Right atrium auricular region (tissue), 2 donors: ENCODE results near the gene LARP6. TPM values are rescaled to one million over a fixed set of nuclear protein-coding genes. Genes with fewer than 3 reads are reported as not detected.

Source experiments
- DNase-seq: peaks from one replicate; pipeline ENCODE4 v3.0.0-alpha.2; 2019; ENCODE audit warnings: low spot score
- H3K27ac ChIP-seq, 2 donors: fragments of 200-600 bp; sonication (generic); 1 replicate in 1 of 2; 2 replicates in 1 of 2; pipeline ENCODE4 v1.5.1; 2016 to 2019
- H3K27me3 ChIP-seq, 2 donors: fragments of 200-600 bp; sonication (generic); one replicate each; pipeline versions ENCODE4 v1.5.1 to v1.6.0; 2017 to 2019
- H3K36me3 ChIP-seq: fragments of 200-600 bp; sonication (generic); one replicate; pipeline ENCODE4 v1.5.1; 2016
- H3K4me1 ChIP-seq, 2 donors: fragments of 200-600 bp; sonication (generic); one replicate each; pipeline versions ENCODE4 v1.5.1 to v1.6.0; 2017 to 2019
- H3K4me3 ChIP-seq, 2 donors: fragments of 200-600 bp; sonication (generic); 1 replicate in 1 of 2; 2 replicates in 1 of 2; pipeline ENCODE4 v1.5.1; 2017 to 2019; ENCODE audit warnings: mild to moderate bottlenecking in 1 of 2, moderate library complexity in 1 of 2
- H3K9me3 ChIP-seq, 2 donors: fragments of 200-600 bp; sonication (generic); one replicate each; pipeline ENCODE4 v1.5.1; 2019
- total RNA-seq, 2 donors: library from RNA; depleted of rRNA; stranded (reverse); fragments of >200 nt; gene quantifications; one replicate each; pipeline ENCODE4 v1.1.0, GENCODE V29; 2016
- TF ChIP-seq, protein P1 (sequence below), 2 donors: fragments of 200-600 bp; sonication (generic); IDR thresholded peaks; one replicate each; pipeline ENCODE4 v1.5.1; 2019; ENCODE audit warnings: antibody characterized with exemption in 2 of 2

The LARP6 gene
- total RNA-seq, 2 donors from 2014 or later, result 20.2 to 57.8 TPM

DNA sequence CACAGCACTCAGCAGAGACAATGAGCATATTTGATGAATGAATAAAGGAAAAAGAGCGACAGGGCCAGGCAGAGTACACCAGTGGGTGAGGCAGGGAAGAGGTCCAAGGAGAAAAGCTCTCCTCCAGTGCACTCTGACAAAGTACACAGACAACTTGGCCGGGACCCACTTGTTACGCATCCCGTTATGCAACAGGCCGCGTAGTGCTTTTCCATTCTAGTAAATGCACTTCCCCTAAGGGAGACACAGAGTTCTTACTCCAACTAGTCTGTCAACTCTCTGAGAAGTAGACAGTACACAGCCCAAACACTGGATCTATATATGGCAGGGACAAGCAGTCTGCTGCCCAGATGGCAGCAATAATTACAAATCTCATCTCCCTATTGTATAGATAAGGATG lies 18.5 kb downstream of the LARP6 start:
- peak overlapping the region; percentile 59 to 67 for H3K27ac ChIP-seq
- H3K4me3 ChIP-seq, result no peak overlapping the region
- peak; percentile 96 for DNase-seq
- no peaks in the 10 kb centered on the region for H3K9me3 ChIP-seq
- no peaks in the 10 kb centered on the region for H3K27me3 ChIP-seq
- H3K36me3 ChIP-seq, result peaks cover 28% of the 10 kb centered on the region
- H3K4me1 ChIP-seq, result peaks cover 0 to 15% of the 10 kb centered on the region in 2 donors
- TF ChIP-seq, protein P1, sequence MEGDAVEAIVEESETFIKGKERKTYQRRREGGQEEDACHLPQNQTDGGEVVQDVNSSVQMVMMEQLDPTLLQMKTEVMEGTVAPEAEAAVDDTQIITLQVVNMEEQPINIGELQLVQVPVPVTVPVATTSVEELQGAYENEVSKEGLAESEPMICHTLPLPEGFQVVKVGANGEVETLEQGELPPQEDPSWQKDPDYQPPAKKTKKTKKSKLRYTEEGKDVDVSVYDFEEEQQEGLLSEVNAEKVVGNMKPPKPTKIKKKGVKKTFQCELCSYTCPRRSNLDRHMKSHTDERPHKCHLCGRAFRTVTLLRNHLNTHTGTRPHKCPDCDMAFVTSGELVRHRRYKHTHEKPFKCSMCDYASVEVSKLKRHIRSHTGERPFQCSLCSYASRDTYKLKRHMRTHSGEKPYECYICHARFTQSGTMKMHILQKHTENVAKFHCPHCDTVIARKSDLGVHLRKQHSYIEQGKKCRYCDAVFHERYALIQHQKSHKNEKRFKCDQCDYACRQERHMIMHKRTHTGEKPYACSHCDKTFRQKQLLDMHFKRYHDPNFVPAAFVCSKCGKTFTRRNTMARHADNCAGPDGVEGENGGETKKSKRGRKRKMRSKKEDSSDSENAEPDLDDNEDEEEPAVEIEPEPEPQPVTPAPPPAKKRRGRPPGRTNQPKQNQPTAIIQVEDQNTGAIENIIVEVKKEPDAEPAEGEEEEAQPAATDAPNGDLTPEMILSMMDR (IDR thresholded peaks at IDR 0.05), result no peak

DNA sequence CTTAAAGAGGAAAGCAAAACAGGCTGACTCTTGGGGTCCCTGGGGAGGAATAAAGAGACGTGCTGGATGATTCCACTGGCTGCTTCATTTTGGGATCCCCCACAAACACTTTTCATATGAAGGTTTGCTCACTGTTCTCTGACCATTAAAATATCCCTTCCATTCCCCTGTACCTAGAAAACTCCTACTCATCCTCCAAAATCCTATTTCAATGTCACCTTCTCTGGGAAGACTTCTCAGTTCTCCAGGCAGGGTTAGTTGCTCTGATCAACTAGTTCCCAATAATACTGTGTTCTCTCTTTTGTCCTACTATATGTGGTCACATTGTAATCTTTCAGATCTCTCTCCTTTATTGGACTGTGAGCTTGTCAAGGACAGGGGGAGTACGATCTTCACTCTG lies 19.0 kb downstream of the LARP6 start:
- no peak for DNase-seq
- Histone ChIP-seq H3K27ac (peak overlapping the region; percentile 59 to 60), H3K4me1 (peaks cover 0 to 15% of the 10 kb centered on the region in 2 donors), H3K9me3 (no peaks in the 10 kb centered on the region), H3K36me3 (peaks cover 28% of the 10 kb centered on the region), H3K27me3 (no peaks in the 10 kb centered on the region), H3K4me3 (no peak overlapping the region)
- TF ChIP-seq, protein P1 (IDR thresholded peaks at IDR 0.05), result no peak

DNA sequence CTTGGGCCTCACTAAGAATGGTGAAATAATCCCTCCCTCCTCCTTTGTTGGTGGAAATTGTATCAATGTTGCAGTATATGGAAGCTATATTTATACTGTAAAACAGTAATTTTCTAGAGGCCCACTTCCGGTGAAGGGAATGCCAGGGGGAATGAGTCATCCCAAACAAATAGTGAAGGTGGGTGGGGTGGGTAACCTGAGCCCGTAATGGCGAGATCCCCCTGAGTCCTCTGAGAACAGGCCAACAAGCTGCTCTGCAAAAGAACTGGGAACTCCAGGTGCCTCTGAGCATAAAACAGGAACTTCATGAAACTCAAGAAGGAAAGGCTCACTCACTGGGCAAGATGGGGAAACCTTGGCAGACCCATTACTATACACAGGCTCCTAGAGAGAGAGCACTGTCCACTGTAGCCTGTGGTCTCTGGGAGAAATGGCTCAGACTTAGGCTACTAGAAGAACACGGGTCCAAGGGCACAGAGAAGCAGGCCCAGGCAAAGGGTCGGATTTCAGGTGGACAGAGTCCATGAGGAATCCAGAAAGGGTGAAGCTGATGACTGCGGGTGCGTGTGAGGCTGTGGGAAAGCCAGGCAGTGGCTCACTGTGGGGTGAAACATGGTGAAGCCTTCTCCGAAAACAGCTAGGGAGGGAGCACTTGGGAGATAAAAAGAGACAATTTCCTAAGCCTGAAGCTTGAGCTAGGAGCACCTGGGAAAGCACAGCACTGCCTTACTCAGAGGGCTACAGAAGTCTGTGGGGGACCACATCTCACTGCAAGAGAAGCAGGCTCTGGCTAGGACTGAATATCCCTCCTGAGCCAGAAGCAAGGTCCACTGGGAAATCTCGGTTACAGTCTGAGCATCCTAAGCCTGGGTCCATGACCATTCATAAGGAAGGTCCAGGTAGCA lies 19.8 kb downstream of the LARP6 start:
- Histone ChIP-seq H3K4me1 (peaks cover 0 to 15% of the 10 kb centered on the region in 2 donors), H3K36me3 (peaks cover 28% of the 10 kb centered on the region), H3K27me3 (no peaks in the 10 kb centered on the region), H3K27ac (peak overlapping the region; percentile 59 to 60), H3K4me3 (no peak overlapping the region), H3K9me3 (no peaks in the 10 kb centered on the region)
- no peak for DNase-seq
- TF ChIP-seq, protein P1 (IDR thresholded peaks at IDR 0.05), result no peak

DNA sequence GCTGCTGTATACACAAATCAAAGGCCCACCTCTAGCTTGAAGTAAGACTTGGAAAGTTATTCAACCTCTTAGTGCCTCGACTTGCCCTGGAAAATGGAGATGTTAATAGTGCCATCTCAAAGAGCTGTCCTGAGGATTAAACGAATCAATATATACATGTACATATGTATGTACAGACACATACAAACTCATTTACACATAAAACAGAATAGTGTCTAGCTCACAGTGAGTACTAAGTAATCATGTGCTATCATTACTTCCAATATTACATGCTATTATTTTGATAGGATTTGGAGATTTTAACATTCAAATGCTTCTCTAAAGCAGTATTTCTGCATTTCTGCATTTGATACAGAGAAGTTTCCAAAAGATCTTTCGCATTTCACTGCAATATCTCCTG lies 20.5 kb downstream of the LARP6 start:
- H3K4me1 ChIP-seq, result peaks cover 0 to 15% of the 10 kb centered on the region in 2 donors
- H3K27me3 ChIP-seq, result no peaks in the 10 kb centered on the region
- H3K27ac ChIP-seq, result peak overlapping the region in 1 of 2 donors; percentile 60
- no peaks in the 10 kb centered on the region for H3K9me3 ChIP-seq
- no peak for DNase-seq
- H3K36me3 ChIP-seq, result peaks cover 28% of the 10 kb centered on the region
- TF ChIP-seq, protein P1 (IDR thresholded peaks at IDR 0.05), result no peak
- H3K4me3 ChIP-seq, result no peak overlapping the region

DNA sequence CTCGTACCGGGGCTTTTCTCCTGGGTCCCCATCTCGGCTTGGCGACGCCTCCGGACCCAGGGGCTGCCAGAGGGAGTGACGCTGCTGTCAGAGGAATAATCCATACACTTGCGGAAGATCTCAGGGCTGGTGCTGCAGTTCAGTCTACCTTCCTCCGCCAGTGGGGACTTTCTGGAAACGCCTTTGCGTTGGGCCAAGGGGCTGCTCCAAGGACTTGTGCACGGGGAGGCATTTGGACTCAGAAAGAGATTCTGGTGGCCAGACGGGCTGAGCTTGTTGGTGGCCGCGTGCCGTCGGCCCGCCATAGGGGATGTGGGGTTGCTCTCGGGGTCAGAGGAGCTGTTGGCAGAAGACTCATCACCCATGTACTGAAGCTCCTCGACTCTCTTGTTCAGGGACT lies 21.8 kb downstream of the LARP6 start:
- Histone ChIP-seq H3K27ac (no peak overlapping the region), H3K9me3 (no peaks in the 10 kb centered on the region), H3K36me3 (peaks cover 28% of the 10 kb centered on the region), H3K4me3 (no peak overlapping the region), H3K27me3 (no peaks in the 10 kb centered on the region), H3K4me1 (peaks cover 0 to 15% of the 10 kb centered on the region in 2 donors)
- TF ChIP-seq, protein P1 (IDR thresholded peaks at IDR 0.05), result no peak
- no peak for DNase-seq
